Activated naive CD8-positive, alpha-beta T cell treated with anti-CD3 and anti-CD28 coated beads, Interleukin-2, amount 50 U/mL, for 24 hours (primary cell): ENCODE data around the gene UBASH3B.

Experiments
- ATAC-seq: fragments of 150-1000 bp; cut with Tn5 transposase; one replicate; pipeline ENCODE4 v1.10.0; 2021
- DNase-seq: peaks from one replicate; pipeline ENCODE4 v3.0.0; 2021
- H3K27ac Mint-ChIP-seq: one replicate; pipeline ENCODE4 v1.8.0; 2021; ENCODE audit warnings: mild to moderate bottlenecking, mixed read lengths
- H3K27me3 Mint-ChIP-seq: one replicate; pipeline ENCODE4 v1.8.0; 2021; ENCODE audit warnings: mixed read lengths
- H3K36me3 Mint-ChIP-seq: one replicate; pipeline ENCODE4 v1.8.0; 2021; ENCODE audit warnings: low read depth, mixed read lengths
- H3K4me1 Mint-ChIP-seq: one replicate; pipeline ENCODE4 v1.8.0; 2021; ENCODE audit warnings: mixed read lengths
- H3K4me3 Mint-ChIP-seq: one replicate; pipeline ENCODE4 v1.8.0; 2021; ENCODE audit warnings: mild to moderate bottlenecking, moderate library complexity, mixed read lengths
- H3K9me3 Mint-ChIP-seq: one replicate; pipeline ENCODE4 v1.8.0; 2021; ENCODE audit warnings: mixed read lengths

UBASH3B gene

GRCh38 chr11:122749005-122749687 is 93.6 kb downstream of the UBASH3B start:
- DNase-seq: peak; percentile 49
- no peak overlapping the region for H3K27ac Mint-ChIP-seq
- H3K36me3 Mint-ChIP-seq: peaks cover 10% of the 10 kb centered on the region
- H3K27me3 Mint-ChIP-seq: no peaks in the 10 kb centered on the region
- peaks cover 14% of the 10 kb centered on the region for H3K4me1 Mint-ChIP-seq
- peak; percentile 87 for ATAC-seq
- no peaks in the 10 kb centered on the region for H3K9me3 Mint-ChIP-seq
- no peak overlapping the region for H3K4me3 Mint-ChIP-seq

GRCh38 chr11:122750049-122750448 is 94.5 kb downstream of the UBASH3B start:
- DNase-seq: no peak
- Mint-ChIP-seq H3K9me3 (no peaks in the 10 kb centered on the region), H3K27ac (no peak overlapping the region), H3K36me3 (peaks cover 10% of the 10 kb centered on the region), H3K27me3 (no peaks in the 10 kb centered on the region), H3K4me3 (no peak overlapping the region), H3K4me1 (peaks cover 23% of the 10 kb centered on the region)
- ATAC-seq: no peak

- no peak overlapping the region for H3K27ac Mint-ChIP-seq
- H3K9me3 Mint-ChIP-seq: no peaks in the 10 kb centered on the region
- DNase-seq (no peak), ATAC-seq (peak; percentile 37)
- peaks cover 38% of the 10 kb centered on the region for H3K4me1 Mint-ChIP-seq
- H3K36me3 Mint-ChIP-seq: peaks cover 10% of the 10 kb centered on the region
- no peaks in the 10 kb centered on the region for H3K27me3 Mint-ChIP-seq
- H3K4me3 Mint-ChIP-seq: no peak overlapping the region
These were observed 96.0 kb downstream of the UBASH3B start for GRCh38 chr11:122751292-122752070.

GRCh38 chr11:122754028-122754427 is 98.5 kb downstream of the UBASH3B start:
- H3K9me3 Mint-ChIP-seq: no peaks in the 10 kb centered on the region
- H3K4me1 Mint-ChIP-seq: peaks cover 58% of the 10 kb centered on the region
- no peak for ATAC-seq
- no peaks in the 10 kb centered on the region for H3K27me3 Mint-ChIP-seq
- no peak for DNase-seq
- peaks cover 10% of the 10 kb centered on the region for H3K36me3 Mint-ChIP-seq
- no peak overlapping the region for H3K4me3 Mint-ChIP-seq
- H3K27ac Mint-ChIP-seq: peak overlapping the region; percentile 64

GRCh38 chr11:122754553-122755322 is 99.2 kb downstream of the UBASH3B start:
- H3K27ac Mint-ChIP-seq: peak overlapping the region; percentile 64
- H3K4me3 Mint-ChIP-seq: no peak overlapping the region

GRCh38 chr11:122755409-122755808 is 99.9 kb downstream of the UBASH3B start:
- peaks cover 10% of the 10 kb centered on the region for H3K36me3 Mint-ChIP-seq
- H3K4me3 Mint-ChIP-seq: no peak overlapping the region
- H3K27me3 Mint-ChIP-seq: no peaks in the 10 kb centered on the region
- no peaks in the 10 kb centered on the region for H3K9me3 Mint-ChIP-seq
- peak overlapping the region; percentile 43 for H3K27ac Mint-ChIP-seq
- ATAC-seq (no peak), DNase-seq (no peak)
- H3K4me1 Mint-ChIP-seq: peaks cover 67% of the 10 kb centered on the region

More at GRCh38 chr11:122754553-122755322, 99.2 kb downstream of the UBASH3B start:
- H3K4me1 Mint-ChIP-seq: peaks cover 64% of the 10 kb centered on the region
- no peaks in the 10 kb centered on the region for H3K9me3 Mint-ChIP-seq
- DNase-seq: peak; percentile 43
- peak; percentile 31 for ATAC-seq
- no peaks in the 10 kb centered on the region for H3K27me3 Mint-ChIP-seq
- peaks cover 10% of the 10 kb centered on the region for H3K36me3 Mint-ChIP-seq

GRCh38 chr11:122755941-122756340 is 100.4 kb downstream of the UBASH3B start:
- Mint-ChIP-seq H3K4me1 (peaks cover 72% of the 10 kb centered on the region), H3K4me3 (no peak overlapping the region), H3K9me3 (no peaks in the 10 kb centered on the region), H3K27ac (peak overlapping the region; percentile 43), H3K36me3 (peaks cover 8% of the 10 kb centered on the region), H3K27me3 (no peaks in the 10 kb centered on the region)
- DNase-seq (no peak), ATAC-seq (no peak)

- peak; percentile 83 for ATAC-seq
- no peak overlapping the region for H3K4me3 Mint-ChIP-seq
- DNase-seq: peak; percentile 51
- no peaks in the 10 kb centered on the region for H3K9me3 Mint-ChIP-seq
- H3K27me3 Mint-ChIP-seq: no peaks in the 10 kb centered on the region
- peaks cover 74% of the 10 kb centered on the region for H3K4me1 Mint-ChIP-seq
- H3K27ac Mint-ChIP-seq: peak overlapping the region; percentile 38
- peaks cover 7% of the 10 kb centered on the region for H3K36me3 Mint-ChIP-seq
These were observed 100.9 kb downstream of the UBASH3B start for GRCh38 chr11:122756417-122756816.

GRCh38 chr11:122757201-122757600 is 101.7 kb downstream of the UBASH3B start:
- Mint-ChIP-seq H3K4me3 (no peak overlapping the region), H3K27ac (no peak overlapping the region), H3K4me1 (peaks cover 71% of the 10 kb centered on the region), H3K9me3 (no peaks in the 10 kb centered on the region), H3K27me3 (no peaks in the 10 kb centered on the region), H3K36me3 (peaks cover 3% of the 10 kb centered on the region)
- ATAC-seq: no peak
- DNase-seq: no peak

- Mint-ChIP-seq H3K36me3 (peaks cover 3% of the 10 kb centered on the region), H3K27ac (no peak overlapping the region), H3K27me3 (no peaks in the 10 kb centered on the region), H3K9me3 (no peaks in the 10 kb centered on the region), H3K4me1 (peaks cover 65% of the 10 kb centered on the region), H3K4me3 (no peak overlapping the region)
- ATAC-seq (no peak), DNase-seq (no peak)
These were observed 102.8 kb downstream of the UBASH3B start for GRCh38 chr11:122758339-122758738.

- ATAC-seq (peak; percentile 48), DNase-seq (no peak)
- Mint-ChIP-seq H3K4me1 (peaks cover 64% of the 10 kb centered on the region), H3K9me3 (no peaks in the 10 kb centered on the region), H3K4me3 (no peak overlapping the region), H3K36me3 (peaks cover 3% of the 10 kb centered on the region), H3K27ac (peak overlapping the region; percentile 37), H3K27me3 (no peaks in the 10 kb centered on the region)
These were observed 103.5 kb downstream of the UBASH3B start for GRCh38 chr11:122758974-122759373.

- no peak overlapping the region for H3K4me3 Mint-ChIP-seq
- DNase-seq (no peak), ATAC-seq (no peak)
- no peaks in the 10 kb centered on the region for H3K27me3 Mint-ChIP-seq
- H3K36me3 Mint-ChIP-seq: peaks cover 3% of the 10 kb centered on the region
- no peak overlapping the region for H3K27ac Mint-ChIP-seq
- no peaks in the 10 kb centered on the region for H3K9me3 Mint-ChIP-seq
- H3K4me1 Mint-ChIP-seq: peaks cover 27% of the 10 kb centered on the region
These were observed 107.6 kb downstream of the UBASH3B start for GRCh38 chr11:122763108-122763507.

- Mint-ChIP-seq H3K4me3 (no peak overlapping the region), H3K9me3 (no peaks in the 10 kb centered on the region), H3K36me3 (peaks cover 9% of the 10 kb centered on the region), H3K27me3 (no peaks in the 10 kb centered on the region), H3K27ac (no peak overlapping the region), H3K4me1 (peaks cover 17% of the 10 kb centered on the region)
- ATAC-seq (no peak), DNase-seq (no peak)
These were observed 109.0 kb downstream of the UBASH3B start for GRCh38 chr11:122764371-122765090.

- no peak overlapping the region for H3K4me3 Mint-ChIP-seq
- peaks cover 10% of the 10 kb centered on the region for H3K4me1 Mint-ChIP-seq
- no peak for ATAC-seq
- no peak for DNase-seq
- H3K9me3 Mint-ChIP-seq: no peaks in the 10 kb centered on the region
- H3K36me3 Mint-ChIP-seq: peaks cover 13% of the 10 kb centered on the region
- no peaks in the 10 kb centered on the region for H3K27me3 Mint-ChIP-seq
- H3K27ac Mint-ChIP-seq: no peak overlapping the region
These were observed 110.1 kb downstream of the UBASH3B start for GRCh38 chr11:122765487-122766131.
